Gastroesophageal sphincter (tissue), 4 donors: Measurements from ENCODE around the gene YPEL4. TPM values are rescaled to one million over a fixed set of nuclear protein-coding genes. Genes with fewer than 3 reads are reported as not detected.

Experiments
- ATAC-seq: fragments of 150-250 bp; one replicate; pipeline ENCODE4 v1.9.1; 2016; ENCODE audit warnings: mild to moderate bottlenecking, moderate library complexity
- H3K27ac ChIP-seq, 4 donors: fragments of 200-600 bp; sonication (generic) in 3 of 4; 1 replicate in 3 of 4; 2 replicates in 1 of 4; pipeline ENCODE4 v1.5.1; 2016 to 2019
- H3K27me3 ChIP-seq: fragments of 200-600 bp; sonication (generic); one replicate; pipeline ENCODE4 v1.5.1; 2019
- H3K36me3 ChIP-seq, 2 donors: fragments of 200-600 bp; sonication (generic); one replicate each; pipeline ENCODE4 v1.5.1; 2019; ENCODE audit warnings: control low read depth in 1 of 2
- H3K4me1 ChIP-seq, 3 donors: fragments of 200-600 bp; sonication (generic); 1 replicate in 2 of 3; 2 replicates in 1 of 3; pipeline ENCODE4 v1.5.1; 2016 to 2019; ENCODE audit warnings: control low read depth in 2 of 3
- H3K4me3 ChIP-seq, 2 donors: fragments of 200-600 bp; sonication (generic); one replicate each; pipeline ENCODE4 v1.5.1; 2019; ENCODE audit warnings: mild to moderate bottlenecking in 1 of 2, moderate library complexity in 1 of 2
- H3K9me3 ChIP-seq, 3 donors: fragments of 200-600 bp; sonication (generic); one replicate each; pipeline ENCODE4 v1.5.1; 2017 to 2019; ENCODE audit warnings: control low read depth in 2 of 3
- CTCF ChIP-seq, 4 experiments: fragments of 200-600 bp in 2 of 4; fragments of 450-650 bp in 2 of 4; sonication (generic) in 1 of 4; IDR thresholded peaks; one replicate each; pipeline ENCODE4 v1.5.1; 2017 to 2019; ENCODE audit warnings: antibody characterized with exemption in 4 of 4, mild to moderate bottlenecking in 2 of 4, moderate library complexity in 2 of 4
- EP300 ChIP-seq: sonication (generic); formaldehyde crosslinking; IDR thresholded peaks from one replicate; pipeline ENCODE4 v1.6.1; 2017; ENCODE audit warnings: antibody characterized with exemption, mild to moderate bottlenecking
- POLR2A ChIP-seq, 2 donors: fragments of 450-650 bp; IDR thresholded peaks; one replicate each; pipeline ENCODE4 v1.6.1; 2017; ENCODE audit warnings: antibody characterized with exemption in 2 of 2, mild to moderate bottlenecking in 2 of 2, moderate library complexity in 1 of 2
- POLR2AphosphoS5 ChIP-seq: sonication (generic); formaldehyde crosslinking; IDR thresholded peaks from one replicate; pipeline ENCODE4 v1.6.1; 2017; ENCODE audit warnings: antibody characterized with exemption
- WGBS, 2 donors: methylation state at CpG; one replicate each; pipeline ENCODE4 v1.1.5; 2018; ENCODE audit warnings: low coverage in 1 of 2; 5-methylcytosine and 5-hydroxymethylcytosine counted together
- total RNA-seq, 4 donors: library from RNA; depleted of rRNA; stranded (reverse); fragments of >200 nt; gene quantifications; one replicate each; pipeline ENCODE4 v1.1.0, GENCODE V29; 2016

YPEL4 gene
- total RNA-seq, 4 donors from 2014 or later, result 1.2 to 3.3 (median 1.5) TPM

- 0 to 13% methylated on average over 1 to 2 of the region's 5 CpGs for WGBS, 2 donors
- no peak for ATAC-seq
- Histone ChIP-seq H3K4me3 (no peak overlapping the region), H3K27me3 (peaks cover 46% of the 10 kb centered on the region), H3K4me1 (peaks cover 0 to 75% (median 46%) of the 10 kb centered on the region in 3 donors), H3K9me3 (no peaks in the 10 kb centered on the region), H3K36me3 (no peaks in the 10 kb centered on the region), H3K27ac (peak overlapping the region in 3 of 4 donors; percentile 49 to 58 (median 52))
- TF ChIP-seq POLR2A (IDR thresholded peaks at IDR 0.05) (no peak), CTCF (IDR thresholded peaks at IDR 0.05) (no peak)
Observed at GRCh38 chr11:57645689-57646085, 4.0 kb downstream of the YPEL4 start.

- H3K36me3 ChIP-seq, result no peaks in the 10 kb centered on the region
- 0 to 17% methylated on average over 7 to 9 of the region's 17 CpGs for WGBS, 2 donors
- peak; percentile 79 for ATAC-seq
- no peaks in the 10 kb centered on the region for H3K9me3 ChIP-seq
- peaks cover 0 to 79% (median 48%) of the 10 kb centered on the region in 3 donors for H3K4me1 ChIP-seq
- H3K27me3 ChIP-seq, result peaks cover 39% of the 10 kb centered on the region
- no peak overlapping the region for H3K4me3 ChIP-seq
- TF ChIP-seq EP300 (no peak), CTCF (IDR thresholded peaks at IDR 0.05) (peak; percentile 65 to 95 (median 83)), POLR2AphosphoS5 (no peak)
- peak overlapping the region in 3 of 4 donors; percentile 49 to 58 (median 52) for H3K27ac ChIP-seq
Observed at GRCh38 chr11:57644748-57645688, 4.7 kb downstream of the YPEL4 start.

GRCh38 chr11:57643802-57644201 is 5.9 kb downstream of the YPEL4 start:
- TF ChIP-seq POLR2A (IDR thresholded peaks at IDR 0.05), result no peak
- TF ChIP-seq CTCF (IDR thresholded peaks at IDR 0.05), result no peak
- no peak for TF ChIP-seq POLR2AphosphoS5
- no peak for TF ChIP-seq EP300
- H3K9me3 ChIP-seq, result no peaks in the 10 kb centered on the region
- peaks cover 0 to 79% (median 50%) of the 10 kb centered on the region in 3 donors for H3K4me1 ChIP-seq
- no peaks in the 10 kb centered on the region for H3K36me3 ChIP-seq
- no peak overlapping the region for H3K27ac ChIP-seq
- H3K27me3 ChIP-seq, result peaks cover 27% of the 10 kb centered on the region
- 58 to 64% methylated on average over 3 of the region's 3 CpGs for WGBS, 2 donors
- ATAC-seq, result no peak
- H3K4me3 ChIP-seq, result no peak overlapping the region

- peak overlapping the region in 1 of 4 donors; percentile 14 for H3K27ac ChIP-seq
- H3K4me1 ChIP-seq, result peaks cover 0 to 65% (median 38%) of the 10 kb centered on the region in 3 donors
- TF ChIP-seq EP300 (no peak), CTCF (IDR thresholded peaks at IDR 0.05) (peak in 3 of 4 experiments; percentile 54 to 58 (median 57))
- no peaks in the 10 kb centered on the region for H3K9me3 ChIP-seq
- no peak for ATAC-seq
- WGBS, 2 donors, result 11 to 28% methylated on average over 5 of the region's 7 CpGs
- no peak overlapping the region for H3K4me3 ChIP-seq
- H3K36me3 ChIP-seq, result no peaks in the 10 kb centered on the region
- peaks cover under 1% of the 10 kb centered on the region for H3K27me3 ChIP-seq
Observed at GRCh38 chr11:57641011-57641807, 8.5 kb downstream of the YPEL4 start.
